Endothelial cell of umbilical vein (primary cell): ENCODE measurements around the gene TNFSF4. TPM values are rescaled to one million over a fixed set of nuclear protein-coding genes. Genes with fewer than 3 reads are reported as not detected.

Experiments used
- BruUV-seq: library from RNA; stranded (reverse); fragments of 400-500 nt; replicated peaks from 2 replicates; lab custom pipeline; 2021; lab: Mats Ljungman, UMichigan
- CTCF ChIA-PET: fragments of 300-600, 350-600 bp; sonication (Branson Sonifier 250); formaldehyde crosslinking; loops from one replicate; lab custom pipeline; 2021; ENCODE audit warnings: antibody characterized with exemption, inconsistent platforms; lab: Charles Lee
- POLR2A ChIA-PET: fragments of 300-600, 350-600 bp; sonication (Branson Sonifier 250); formaldehyde crosslinking; loops from one replicate; lab custom pipeline; 2021; ENCODE audit warnings: antibody characterized with exemption, inconsistent platforms; lab: Charles Lee
- DNase-seq: peaks from one replicate; pipeline ENCODE4 v3.0.0-alpha.2; 2011; ENCODE audit warnings: low read depth, low spot score
- FAIRE-seq: peaks from 2 replicates; lab custom pipeline; 2011; peaks lifted over from hg19 to GRCh38; lab: Jason Lieb, UNC
- H2AFZ ChIP-seq: 2 replicates; pipeline ENCODE4 v1.6.0; 2012; ENCODE audit warnings: low read depth, low read length, control low read depth, inconsistent platforms
- H3K27ac ChIP-seq: 2 replicates; pipeline ENCODE4 v1.5.1; 2011; ENCODE audit warnings: low read depth, mild to moderate bottlenecking, control low read depth, low read length, moderate library complexity; ENCODE audit not compliant: insufficient read depth
- H3K27me3 ChIP-seq, 2 experiments: 2 replicates each; pipeline versions ENCODE4 v1.6.0 to v1.6.1; 2011; ENCODE audit warnings: low read length in 2 of 2, mixed read lengths in 1 of 2; ENCODE audit not compliant: control insufficient read depth in 2 of 2, insufficient read depth in 2 of 2
- H3K36me3 ChIP-seq, 2 experiments: 2 replicates in 1 of 2; 3 replicates in 1 of 2; pipeline ENCODE4 v1.5.1; 2011; ENCODE audit warnings: low read length in 2 of 2, mild to moderate bottlenecking in 1 of 2, moderate library complexity in 1 of 2; ENCODE audit not compliant: control insufficient read depth in 2 of 2, insufficient read depth in 2 of 2; ENCODE audit errors: extremely low read depth in 1 of 2
- H3K4me1 ChIP-seq: 3 replicates; pipeline ENCODE4 v1.5.1; 2011; ENCODE audit warnings: mild to moderate bottlenecking, low read length; ENCODE audit not compliant: control insufficient read depth, insufficient read depth; ENCODE audit errors: extremely low read depth
- H3K4me2 ChIP-seq: 2 replicates; pipeline ENCODE4 v1.6.1; 2011; ENCODE audit warnings: low read length, control low read depth, mixed read lengths; ENCODE audit not compliant: insufficient read depth
- H3K4me3 ChIP-seq, 3 experiments: fragments of 200-600 bp in 1 of 3; sonication (generic), shearing (Covaris generic) in 1 of 3; replicated peaks in 1 of 3; 2 replicates each; pipeline ENCODE4 v1.5.1; 2011 to 2016; ENCODE audit warnings: control low read depth in 3 of 3, low read length in 3 of 3, mild to moderate bottlenecking in 2 of 3, inconsistent platforms in 1 of 3, low read depth in 1 of 3, moderate library complexity in 1 of 3; ENCODE audit not compliant: insufficient read depth in 1 of 3
- H3K79me2 ChIP-seq: 2 replicates; pipeline ENCODE4 v1.6.0; 2012; ENCODE audit warnings: low read length, inconsistent platforms; ENCODE audit not compliant: control insufficient read depth, insufficient read depth
- H3K9ac ChIP-seq: replicated peaks from 2 replicates; pipeline ENCODE3; 2011; ENCODE audit warnings: low read length, control low read depth; ENCODE audit not compliant: insufficient read depth; ENCODE audit errors: extremely low read depth
- H3K9me1 ChIP-seq: replicated peaks from 3 replicates; pipeline ENCODE4 v1.6.0; 2011; ENCODE audit warnings: mild to moderate bottlenecking, low read length; ENCODE audit not compliant: control insufficient read depth, insufficient read depth; ENCODE audit errors: extremely low read depth
- H3K9me3 ChIP-seq: replicated peaks from 2 replicates; pipeline ENCODE4 v1.5.1; 2012; ENCODE audit warnings: low read length, inconsistent platforms; ENCODE audit not compliant: control insufficient read depth, insufficient read depth
- H4K20me1 ChIP-seq: replicated peaks from 2 replicates; pipeline ENCODE3; 2011; ENCODE audit warnings: mild to moderate bottlenecking, low read length; ENCODE audit not compliant: control insufficient read depth, insufficient read depth; ENCODE audit errors: extremely low read depth
- CTCF ChIP-seq, 2 donors: IDR thresholded peaks; 1 replicate in 1 of 2; 2 replicates in 1 of 2; pipeline ENCODE4 v1.5.1; 2011; ENCODE audit warnings: low read length in 2 of 2, mild to moderate bottlenecking in 2 of 2, moderate library complexity in 2 of 2, control low read depth in 1 of 2, inconsistent platforms in 1 of 2, low read depth in 1 of 2; ENCODE audit not compliant: insufficient read depth in 1 of 2; ENCODE audit errors: extremely low read depth in 1 of 2
- EZH2 ChIP-seq: IDR thresholded peaks from 2 replicates; pipeline ENCODE4 v1.6.1; 2012; ENCODE audit warnings: borderline replicate concordance, low read depth, mild to moderate bottlenecking, moderate library complexity, low read length, inconsistent platforms; ENCODE audit not compliant: severe bottlenecking
- FOS ChIP-seq: IDR thresholded peaks from 2 replicates; pipeline ENCODE4 v1.6.1; 2011; ENCODE audit warnings: mild to moderate bottlenecking, low read length, moderate library complexity, borderline replicate concordance; ENCODE audit not compliant: insufficient read depth
- GATA2 ChIP-seq: IDR thresholded peaks from 2 replicates; pipeline ENCODE4 v1.7.0; 2011; ENCODE audit warnings: low read depth, mild to moderate bottlenecking, moderate library complexity, mixed read lengths, low read length; ENCODE audit not compliant: insufficient read length, insufficient read depth
- JUN ChIP-seq: IDR thresholded peaks from 2 replicates; pipeline ENCODE4 v1.6.1; 2011; ENCODE audit warnings: borderline replicate concordance, low read depth; ENCODE audit not compliant: insufficient read length, insufficient read depth
- MAX ChIP-seq: IDR thresholded peaks from 2 replicates; pipeline ENCODE4 v1.6.1; 2011; ENCODE audit not compliant: insufficient read depth, insufficient read length
- MYC ChIP-seq: IDR thresholded peaks from one replicate; pipeline ENCODE4 v1.6.1; 2011; ENCODE audit warnings: mild to moderate bottlenecking, low read depth, low read length
- POLR2A ChIP-seq: IDR thresholded peaks from 2 replicates; pipeline ENCODE4 v1.6.1; 2012; ENCODE audit warnings: low read depth, mild to moderate bottlenecking, control low read depth, low read length
- POLR2AphosphoS5 ChIP-seq: IDR thresholded peaks from 2 replicates; pipeline ENCODE4 v1.6.1; 2012; ENCODE audit warnings: low read depth, mild to moderate bottlenecking, control low read depth, low read length, moderate library complexity; ENCODE audit not compliant: insufficient read depth
- dilution Hi-C: fragments of 300-500 bp; cut with MboI; formaldehyde crosslinking; loops from one replicate; pipeline ENCODE4 v1.15.0; 2019; ENCODE audit warnings: low sequenced_read_pairs; ENCODE audit not compliant: extremely low pct_ligation_motif_present
- intact Hi-C: fragments of 100-400 bp; cut with micrococcal nuclease; formaldehyde crosslinking; loops from one replicate; pipeline ENCODE4 v1.10.0; 2022
- polyA plus RNA-seq, 4 experiments: library from polyadenylated mRNA; depleted of rRNA in 3 of 4; stranded (reverse) in 3 of 4; unstranded in 1 of 4; fragments of >200 nt; gene quantifications; 2 replicates each; pipeline versions ENCODE4 v1.2.1 to v1.2.3, GENCODE V29; 2011 to 2012; ENCODE audit warnings: missing spikeins in 1 of 4
- total RNA-seq: library from RNA; stranded (reverse); gene quantifications from 2 replicates; pipeline ENCODE4 v1.2.3, GENCODE V29; 2021

The TNFSF4 gene
- total and polyA plus RNA-seq, 2 donors (not counting 3 experiments of a cell fraction or from before 2014, with no cell fraction given), result 44.9 to 88.1 TPM

GRCh38 chr1:173223031-173223380, 15.9 kb upstream of the TNFSF4 start:
- H3K9me1 ChIP-seq, result no peaks in the 10 kb centered on the region
- H4K20me1 ChIP-seq, result no peaks in the 10 kb centered on the region
- H3K27me3 ChIP-seq, result no peaks in the 10 kb centered on the region
- no peak overlapping the region for H3K9ac ChIP-seq
- H3K4me1 ChIP-seq, result no peaks in the 10 kb centered on the region
- H3K27ac ChIP-seq, result no peak overlapping the region
- H3K4me2 ChIP-seq, result no peak overlapping the region
- H3K9me3 ChIP-seq, result no peaks in the 10 kb centered on the region
- DNase-seq (no peak), FAIRE-seq (no peak)
- ChIA-PET CTCF (interaction anchor here (1.0 kb wide), 1 partner anchor 9 kb away, joined by 3 read pairs; no protein-coding TSS in a partner anchor), POLR2A (no interaction called here)
- no peaks in the 10 kb centered on the region for H3K36me3 ChIP-seq
- no peak overlapping the region for H3K4me3 ChIP-seq
- no peak for TF ChIP-seq MYC
- no peak for TF ChIP-seq EZH2
- TF ChIP-seq POLR2A, result no peak
- no peak overlapping the region for H2AFZ ChIP-seq
- no TSS peak for BruUV-seq
- dilution Hi-C loops (no loop called here), intact Hi-C loops (no loop called here)
- H3K79me2 ChIP-seq, result no peaks in the 10 kb centered on the region

GRCh38 chr1:173222149-173223030, 15.3 kb upstream of the TNFSF4 start:
- FAIRE-seq (no peak), DNase-seq (no peak)
- no peak overlapping the region for H3K9ac ChIP-seq
- CTCF ChIA-PET, result interaction anchor here (1.0 to 1.5 kb wide), 2 partner anchors 8 to 33 kb away, joined by 3 to 4 read pairs; no protein-coding TSS in a partner anchor
- H2AFZ ChIP-seq, result no peak overlapping the region
- no peaks in the 10 kb centered on the region for H3K9me1 ChIP-seq
- TF ChIP-seq POLR2AphosphoS5 (no peak), FOS (no peak), EZH2 (no peak), CTCF (IDR thresholded peaks at IDR 0.05; ENCODE audit: extremely low read depth in 1 of 2, insufficient read depth in 1 of 2, low read depth in 1 of 2, low read length in 2 of 2) (no peak), JUN (no peak), POLR2A (no peak), MYC (no peak), GATA2 (no peak), MAX (no peak)
- no peak overlapping the region for H3K4me2 ChIP-seq
- POLR2A ChIA-PET, result no interaction called here
- H3K4me1 ChIP-seq, result no peaks in the 10 kb centered on the region
- no peaks in the 10 kb centered on the region for H3K27me3 ChIP-seq
- no TSS peak for BruUV-seq
- H3K4me3 ChIP-seq, result no peak overlapping the region
- no peak overlapping the region for H3K27ac ChIP-seq
- no peaks in the 10 kb centered on the region for H3K36me3 ChIP-seq
- H3K79me2 ChIP-seq, result no peaks in the 10 kb centered on the region
- dilution Hi-C loops (no loop called here), intact Hi-C loops (no loop called here)
- no peaks in the 10 kb centered on the region for H3K9me3 ChIP-seq
- no peaks in the 10 kb centered on the region for H4K20me1 ChIP-seq
